HG03354 (cell line): ENCODE data around the gene PTPN5.
"Not testable (repeated sequence)": the region's sequence is repeated elsewhere in the genome, so short reads cannot be mapped to it uniquely, and the experiment has no call there.

Experiments used
- ATAC-seq: cut with Tn5 transposase; IDR thresholded peaks from one replicate; pipeline ENCODE4 v1.9.1; 2021; ENCODE audit warnings: mild to moderate bottlenecking; ENCODE audit not compliant: unreplicated experiment, poor library complexity, severe bottlenecking

Gene PTPN5

GRCh38 chr11:18698341-18699268 is 93.0 kb downstream of the PTPN5 start, which contains the start of gene TMEM86A:
Gene TMEM86A, plus strand, starts transcription at chr11:18698779. Its CDS starts 108 bp downstream, at chr11:18698887.
- peak; percentile 94 for ATAC-seq

GRCh38 chr11:18697576-18697975 is 94.0 kb downstream of the PTPN5 start:
- no peak for ATAC-seq

- ATAC-seq: no peak
These were observed 94.9 kb downstream of the PTPN5 start for GRCh38 chr11:18696638-18697225.

GRCh38 chr11:18692941-18693760 is 98.4 kb downstream of the PTPN5 start:
- no peak for ATAC-seq

- not testable (repeated sequence) for ATAC-seq
These were observed 100.0 kb downstream of the PTPN5 start for GRCh38 chr11:18691467-18692140.

- ATAC-seq: no peak
These were observed 107.3 kb downstream of the PTPN5 start for GRCh38 chr11:18684267-18684666.

GRCh38 chr11:18682466-18682865 is 109.1 kb downstream of the PTPN5 start:
- no peak for ATAC-seq

- ATAC-seq: not testable (repeated sequence)
These were observed 109.6 kb downstream of the PTPN5 start for GRCh38 chr11:18681949-18682348.
